Peyer's patch (tissue), 4 donors: ENCODE results near the gene CCDC149.

Source experiments
- CTCF ChIP-seq, 6 experiments: fragments of 450-650 bp in 4 of 6; fragments of 200-600 bp in 2 of 6; sonication (generic) in 1 of 6; IDR thresholded peaks; one replicate each; pipeline ENCODE4 v1.5.1; 2017 to 2019; ENCODE audit warnings: antibody characterized with exemption in 6 of 6, mild to moderate bottlenecking in 3 of 6, moderate library complexity in 1 of 6
- POLR2A ChIP-seq, 2 donors: fragments of 450-650 bp; IDR thresholded peaks; one replicate each; pipeline ENCODE4 v1.5.1; 2017; ENCODE audit warnings: antibody characterized with exemption in 2 of 2, mild to moderate bottlenecking in 2 of 2, moderate library complexity in 2 of 2

- no peak for TF ChIP-seq POLR2A (IDR thresholded peaks at IDR 0.05)
- no peak for TF ChIP-seq CTCF (IDR thresholded peaks at IDR 0.05)
These were observed 101.8 kb downstream of the CCDC149 start for GRCh38 chr4:24810871-24811631.
